Neuronal stem cell (in vitro differentiated cells): ENCODE results near the gene KRT6B.

ENCODE experiments used
- DNase-seq: peaks from one replicate; pipeline ENCODE4 v3.0.0-alpha.2; 2013; ENCODE audit warnings: low spot score
- H2AFZ ChIP-seq: one replicate; pipeline ENCODE4 v1.6.1; 2013; ENCODE audit warnings: mild to moderate bottlenecking, low read length, inconsistent platforms
- H2AK5ac ChIP-seq: 2 replicates; pipeline ENCODE4 v1.6.1; 2013; ENCODE audit warnings: low read depth, mild to moderate bottlenecking, inconsistent platforms, low read length, moderate library complexity, mixed read lengths
- H2BK120ac ChIP-seq: 2 replicates; pipeline ENCODE4 v1.6.1; 2013; ENCODE audit warnings: low read depth, mild to moderate bottlenecking, inconsistent platforms, low read length, moderate library complexity, mixed read lengths
- H2BK12ac ChIP-seq: one replicate; pipeline ENCODE4 v1.6.1; 2013; ENCODE audit warnings: low read length, inconsistent platforms
- H2BK15ac ChIP-seq: 2 replicates; pipeline ENCODE4 v1.6.1; 2013; ENCODE audit warnings: mild to moderate bottlenecking, low read length, inconsistent platforms, mixed read lengths
- H2BK5ac ChIP-seq: one replicate; pipeline ENCODE4 v1.6.1; 2013; ENCODE audit warnings: inconsistent platforms, mild to moderate bottlenecking, low read length, moderate library complexity
- H3K14ac ChIP-seq: one replicate; pipeline ENCODE4 v1.6.1; 2013; ENCODE audit warnings: low read length, inconsistent platforms
- H3K18ac ChIP-seq: 2 replicates; pipeline ENCODE4 v1.6.1; 2013; ENCODE audit warnings: low read length, inconsistent platforms
- H3K23ac ChIP-seq: 2 replicates; pipeline ENCODE4 v1.6.1; 2013; ENCODE audit warnings: low read depth, mild to moderate bottlenecking, mixed read lengths, low read length, inconsistent platforms; ENCODE audit not compliant: poor library complexity
- H3K27ac ChIP-seq: replicated peaks from 3 replicates; pipeline ENCODE4 v1.5.1; 2013; ENCODE audit warnings: low read length, inconsistent platforms
- H3K27me3 ChIP-seq, 3 experiments: 2 replicates each; pipeline ENCODE4 v1.6.1; 2013; ENCODE audit warnings: low read length in 3 of 3, mild to moderate bottlenecking in 2 of 3, inconsistent platforms in 1 of 3, low read depth in 1 of 3, mixed read lengths in 1 of 3, moderate library complexity in 1 of 3; ENCODE audit not compliant: control insufficient read depth in 3 of 3, insufficient read depth in 3 of 3
- H3K36me3 ChIP-seq, 2 donors: replicated peaks in 1 of 2; 2 replicates each; pipeline ENCODE4 v1.6.1; 2013; ENCODE audit warnings: low read length in 2 of 2; ENCODE audit not compliant: control insufficient read depth in 2 of 2, insufficient read depth in 2 of 2
- H3K4ac ChIP-seq: 2 replicates; pipeline ENCODE4 v1.6.1; 2013; ENCODE audit warnings: inconsistent platforms, mild to moderate bottlenecking, low read length, moderate library complexity
- H3K4me1 ChIP-seq, 2 donors: 1 replicate in 1 of 2; 2 replicates in 1 of 2; pipeline ENCODE4 v1.6.1; 2013; ENCODE audit warnings: low read length in 2 of 2, low read depth in 1 of 2; ENCODE audit not compliant: control insufficient read depth in 2 of 2, insufficient read depth in 1 of 2
- H3K4me2 ChIP-seq: one replicate; pipeline ENCODE4 v1.6.1; 2013; ENCODE audit warnings: mild to moderate bottlenecking, low read length, inconsistent platforms; ENCODE audit not compliant: insufficient read depth, poor library complexity, severe bottlenecking
- H3K4me3 ChIP-seq, 2 donors: 2 replicates each; pipeline ENCODE4 v1.5.1; 2013; ENCODE audit warnings: low read length in 2 of 2, mild to moderate bottlenecking in 2 of 2, inconsistent platforms in 1 of 2, moderate library complexity in 1 of 2
- H3K79me1 ChIP-seq: one replicate; pipeline ENCODE4 v1.6.1; 2013; ENCODE audit warnings: low read depth, mild to moderate bottlenecking, inconsistent platforms, low read length, moderate library complexity
- H3K9ac ChIP-seq: one replicate; pipeline ENCODE4 v1.6.1; 2013; ENCODE audit warnings: mild to moderate bottlenecking, low read depth, low read length, inconsistent platforms; ENCODE audit not compliant: poor library complexity
- H3K9me3 ChIP-seq, 2 donors: replicated peaks in 1 of 2; 2 replicates each; pipeline versions ENCODE3 to v1.6.1; 2013; ENCODE audit warnings: low read length in 2 of 2, mild to moderate bottlenecking in 2 of 2, inconsistent platforms in 1 of 2, low read depth in 1 of 2, mixed read lengths in 1 of 2, moderate library complexity in 1 of 2; ENCODE audit not compliant: control insufficient read depth in 2 of 2, insufficient read depth in 1 of 2
- H4K8ac ChIP-seq: one replicate; pipeline ENCODE4 v1.6.1; 2013; ENCODE audit warnings: low read depth, mild to moderate bottlenecking, inconsistent platforms, low read length, moderate library complexity
- H4K91ac ChIP-seq: one replicate; pipeline ENCODE4 v1.6.1; 2013; ENCODE audit warnings: low read length, low read depth, mild to moderate bottlenecking, inconsistent platforms; ENCODE audit not compliant: poor library complexity
- WGBS, 2 donors: extraction: QIAGEN DNeasy Blood & Tissue Kit; methylation state at CpG; one replicate each; pipeline ENCODE4 v1.1.7; 2013; ENCODE audit warnings: missing lambda C conversion rate in 2 of 2, mixed read lengths in 1 of 2; ENCODE audit not compliant: insufficient read length in 2 of 2, insufficient replicate concordance in 1 of 2; ENCODE audit errors: extremely low coverage in 2 of 2; 5-methylcytosine and 5-hydroxymethylcytosine counted together

KRT6B gene

DNA sequence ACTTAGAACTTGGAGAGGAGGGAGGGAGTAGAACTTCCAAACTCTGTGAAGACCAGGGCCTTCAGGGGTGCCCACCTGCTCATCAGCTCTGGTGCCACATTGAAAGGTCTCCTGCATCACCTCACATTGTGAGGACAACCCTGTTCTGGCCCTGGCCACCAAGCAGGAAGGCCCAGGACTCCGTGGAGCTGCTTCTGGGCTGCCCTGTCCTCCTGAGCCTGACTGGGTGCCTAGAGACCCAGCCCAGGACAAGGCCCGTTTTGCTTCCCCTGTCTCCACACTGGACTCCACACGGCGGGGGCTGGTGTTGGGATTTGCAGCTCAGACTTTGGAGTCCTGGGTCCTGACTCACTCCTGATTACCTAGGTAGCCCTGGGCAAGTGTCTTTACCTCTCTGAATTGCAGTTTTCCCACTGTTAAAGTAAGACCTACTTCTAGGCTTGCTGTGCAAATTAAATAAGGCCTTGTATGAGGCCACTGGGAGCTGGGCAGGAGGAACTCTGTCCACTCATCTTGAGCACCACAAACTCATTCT is 33.3 kb downstream of the KRT6B start:
- H3K14ac ChIP-seq: no peak overlapping the region
- H3K4me2 ChIP-seq: no peak overlapping the region
- no peak overlapping the region for H3K4ac ChIP-seq
- no peak overlapping the region for H4K8ac ChIP-seq
- H3K4me1 ChIP-seq: peaks cover 0 to 17% of the 10 kb centered on the region in 2 donors
- no peak overlapping the region for H2BK15ac ChIP-seq
- no peak for DNase-seq
- peaks cover 0 to 7% (median 0%) of the 10 kb centered on the region in 3 experiments for H3K27me3 ChIP-seq
- H2AFZ ChIP-seq: no peak overlapping the region
- no peaks in the 10 kb centered on the region for H3K9me3 ChIP-seq
- H3K36me3 ChIP-seq: no peaks in the 10 kb centered on the region
- no peaks in the 10 kb centered on the region for H3K79me1 ChIP-seq
- H2BK12ac ChIP-seq: no peak overlapping the region
- no peak overlapping the region for H4K91ac ChIP-seq
- H3K23ac ChIP-seq: peak overlapping the region; percentile 34
- no peak overlapping the region for H3K4me3 ChIP-seq
- peak overlapping the region; percentile 22 for H2AK5ac ChIP-seq
- no peak overlapping the region for H3K27ac ChIP-seq
- WGBS, 2 donors: no CpG with 5 or more reads among the region's 4 CpGs
- no peak overlapping the region for H3K18ac ChIP-seq
- no peak overlapping the region for H3K9ac ChIP-seq
- H2BK120ac ChIP-seq: no peak overlapping the region
- H2BK5ac ChIP-seq: no peak overlapping the region

DNA sequence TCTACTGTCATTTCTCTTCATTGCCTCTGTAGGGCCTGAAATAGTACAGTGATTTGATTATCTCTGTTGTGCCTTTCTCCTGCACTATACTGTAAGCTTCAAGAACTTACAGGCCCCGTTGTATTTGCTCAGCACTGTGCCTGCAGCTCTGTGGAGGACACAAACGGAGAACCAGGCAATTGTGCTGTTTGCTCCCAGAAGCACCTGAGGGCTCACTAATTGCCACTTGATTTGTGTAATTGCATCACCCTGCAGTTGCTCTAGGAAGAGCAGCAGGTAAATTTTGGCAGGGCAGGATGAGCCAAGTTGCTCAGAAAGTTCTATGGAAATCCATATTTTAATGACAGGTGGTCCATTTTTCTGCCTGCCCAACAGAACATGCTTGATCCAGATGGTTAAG is 34.2 kb downstream of the KRT6B start:
- H3K4me3 ChIP-seq: no peak overlapping the region
- H2BK12ac ChIP-seq: no peak overlapping the region
- no peak overlapping the region for H4K91ac ChIP-seq
- no peak overlapping the region for H2BK120ac ChIP-seq
- H4K8ac ChIP-seq: no peak overlapping the region
- no peak overlapping the region for H3K23ac ChIP-seq
- H3K79me1 ChIP-seq: no peaks in the 10 kb centered on the region
- no peak overlapping the region for H3K4ac ChIP-seq
- H3K9me3 ChIP-seq: no peaks in the 10 kb centered on the region
- no peak overlapping the region for H3K4me2 ChIP-seq
- no peak overlapping the region for H3K9ac ChIP-seq
- no peak overlapping the region for H2BK15ac ChIP-seq
- peaks cover 0 to 19% of the 10 kb centered on the region in 2 donors for H3K4me1 ChIP-seq
- no peaks in the 10 kb centered on the region for H3K36me3 ChIP-seq
- H2AK5ac ChIP-seq: peak overlapping the region; percentile 29
- H3K14ac ChIP-seq: no peak overlapping the region
- H3K27ac ChIP-seq: no peak overlapping the region
- no peaks in the 10 kb centered on the region for H3K27me3 ChIP-seq
- no CpG with 5 or more reads among the region's 2 CpGs for WGBS, 2 donors
- no peak overlapping the region for H3K18ac ChIP-seq
- no peak overlapping the region for H2AFZ ChIP-seq
- no peak for DNase-seq
- no peak overlapping the region for H2BK5ac ChIP-seq

- WGBS, 2 donors: no CpG with 5 or more reads among the region's 1 CpG
Measured at GRCh38 chr12:52416795-52417194, 35.2 kb downstream of the KRT6B start.

DNA sequence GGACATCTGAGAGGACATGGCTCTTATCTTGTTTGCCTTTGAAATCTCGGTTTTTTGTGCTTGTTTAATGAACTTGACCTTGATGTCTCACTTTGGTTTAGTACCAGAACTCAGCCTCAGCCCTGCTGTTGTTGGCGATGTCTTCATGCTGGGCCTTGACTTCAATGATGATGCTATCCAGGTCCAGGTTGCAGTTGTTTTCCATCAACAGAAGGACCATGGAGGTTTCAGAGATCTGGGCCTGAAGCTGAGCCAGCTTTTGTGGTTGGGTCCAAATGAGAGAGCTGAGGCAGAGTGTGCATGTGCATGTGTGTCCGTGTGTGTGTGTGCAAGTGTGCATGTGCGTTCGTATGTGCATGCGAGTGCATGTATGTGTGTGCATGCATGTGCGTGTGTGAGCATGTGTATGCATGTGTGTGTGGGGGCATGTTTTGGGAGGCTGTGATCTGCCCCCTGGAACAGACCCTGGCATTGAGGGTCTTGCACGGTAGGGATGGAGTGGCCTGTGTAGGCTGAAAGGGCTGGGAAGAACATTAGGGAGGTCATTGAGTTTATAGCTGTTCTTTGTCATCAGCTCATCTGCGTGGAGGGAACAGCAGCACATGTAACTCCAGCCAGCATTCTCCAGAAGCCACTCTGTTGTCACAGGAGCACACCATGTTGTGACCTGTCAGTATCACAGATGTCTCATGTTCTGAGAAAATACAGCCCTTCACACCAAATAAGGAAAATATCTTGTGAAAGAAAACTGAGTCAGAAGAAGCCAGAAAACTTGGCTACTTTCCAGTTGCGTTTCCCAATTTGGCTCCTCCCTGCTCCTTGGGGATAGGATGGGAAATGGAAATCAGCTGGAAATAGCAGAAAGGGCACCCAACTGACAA is 35.8 kb downstream of the KRT6B start:
- Histone ChIP-seq H3K4me3 (no peak overlapping the region), H4K8ac (no peak overlapping the region), H3K36me3 (no peaks in the 10 kb centered on the region)

More at GRCh38 chr12:52416795-52417194, 35.2 kb downstream of the KRT6B start:
- Histone ChIP-seq H3K36me3 (no peaks in the 10 kb centered on the region), H2BK15ac (no peak overlapping the region), H3K18ac (no peak overlapping the region), H3K4me1 (peaks cover 0 to 23% of the 10 kb centered on the region in 2 donors), H2AK5ac (no peak overlapping the region), H3K27ac (no peak overlapping the region), H3K4me2 (no peak overlapping the region), H3K4ac (no peak overlapping the region), H3K79me1 (no peaks in the 10 kb centered on the region), H3K9me3 (peaks cover 0 to 5% of the 10 kb centered on the region in 2 donors), H3K9ac (no peak overlapping the region), H3K4me3 (no peak overlapping the region), H2BK5ac (no peak overlapping the region), H3K27me3 (no peaks in the 10 kb centered on the region), H2AFZ (no peak overlapping the region), H2BK12ac (no peak overlapping the region), H2BK120ac (no peak overlapping the region), H3K23ac (no peak overlapping the region), H3K14ac (no peak overlapping the region), H4K8ac (no peak overlapping the region), H4K91ac (no peak overlapping the region)
- DNase-seq: no peak

More for the DNA sequence above, 35.8 kb downstream of the KRT6B start:
- Histone ChIP-seq H2BK5ac (no peak overlapping the region), H2AFZ (no peak overlapping the region), H3K9me3 (peaks cover 0 to 5% of the 10 kb centered on the region in 2 donors), H2AK5ac (no peak overlapping the region), H2BK12ac (peak overlapping the region; percentile 85), H2BK120ac (no peak overlapping the region), H3K27ac (no peak overlapping the region), H2BK15ac (no peak overlapping the region), H3K27me3 (no peaks in the 10 kb centered on the region), H3K4ac (no peak overlapping the region), H3K4me2 (no peak overlapping the region), H3K14ac (no peak overlapping the region), H3K79me1 (no peaks in the 10 kb centered on the region), H3K9ac (no peak overlapping the region), H4K91ac (no peak overlapping the region), H3K18ac (peak overlapping the region; percentile 55), H3K23ac (peak overlapping the region; percentile 81), H3K4me1 (peaks cover 0 to 25% of the 10 kb centered on the region in 2 donors)
- WGBS, 2 donors: no CpG with 5 or more reads among the region's 10 CpGs
- DNase-seq: no peak
